HG03060 (cell line): ENCODE measurements around the gene NT5DC3.

Experiments
- ATAC-seq: cut with Tn5 transposase; IDR thresholded peaks from one replicate; pipeline ENCODE4 v1.9.1; 2021; ENCODE audit warnings: low read depth, moderate number of reproducible peaks; ENCODE audit not compliant: unreplicated experiment

Gene NT5DC3

GRCh38 chr12:103833891-103834290, 7.1 kb downstream of the NT5DC3 start:
- no peak for ATAC-seq

- no peak for ATAC-seq
Measured at GRCh38 chr12:103833095-103833775, 7.8 kb downstream of the NT5DC3 start.

- ATAC-seq: no peak
Measured at GRCh38 chr12:103832048-103832997, 8.7 kb downstream of the NT5DC3 start.

GRCh38 chr12:103830730-103831320, 10.2 kb downstream of the NT5DC3 start:
- ATAC-seq: no peak

- no peak for ATAC-seq
Measured at GRCh38 chr12:103830025-103830725, 10.9 kb downstream of the NT5DC3 start.

- ATAC-seq: no peak
Measured at GRCh38 chr12:103829092-103829491, 11.9 kb downstream of the NT5DC3 start.

- no peak for ATAC-seq
Measured at GRCh38 chr12:103827911-103828391, 13.1 kb downstream of the NT5DC3 start.

- ATAC-seq: no peak
Measured at GRCh38 chr12:103824845-103825244, 16.2 kb downstream of the NT5DC3 start.

GRCh38 chr12:103824290-103824689, 16.7 kb downstream of the NT5DC3 start:
- ATAC-seq: no peak

- no peak for ATAC-seq
Measured at GRCh38 chr12:103823871-103824270, 17.2 kb downstream of the NT5DC3 start.

GRCh38 chr12:103821773-103822172, 19.3 kb downstream of the NT5DC3 start:
- no peak for ATAC-seq

GRCh38 chr12:103820881-103821489, 20.0 kb downstream of the NT5DC3 start:
- ATAC-seq: no peak

- ATAC-seq: no peak
Measured at GRCh38 chr12:103820361-103820760, 20.7 kb downstream of the NT5DC3 start.

- ATAC-seq: no peak
Measured at GRCh38 chr12:103819892-103820291, 21.1 kb downstream of the NT5DC3 start.

- ATAC-seq: no peak
Measured at GRCh38 chr12:103819312-103819711, 21.7 kb downstream of the NT5DC3 start.

- no peak for ATAC-seq
Measured at GRCh38 chr12:103817791-103818190, 23.2 kb downstream of the NT5DC3 start.

- no peak for ATAC-seq
Measured at GRCh38 chr12:103816663-103817062, 24.4 kb downstream of the NT5DC3 start.

- no peak for ATAC-seq
Measured at GRCh38 chr12:103814436-103814835, 26.6 kb downstream of the NT5DC3 start.

GRCh38 chr12:103813949-103814348, 27.1 kb downstream of the NT5DC3 start:
- ATAC-seq: no peak

GRCh38 chr12:103813426-103813825, 27.6 kb downstream of the NT5DC3 start:
- ATAC-seq: no peak
